Astrocyte (in vitro differentiated cells and primary cell): ENCODE results near the gene ATP9A.

ENCODE experiments used
- CTCF ChIP-seq: IDR thresholded peaks from 2 replicates; pipeline ENCODE4 v1.5.1; 2011; ENCODE audit warnings: low read depth, mild to moderate bottlenecking, inconsistent platforms, low read length, moderate library complexity; ENCODE audit not compliant: insufficient read depth
- EZH2 ChIP-seq: IDR thresholded peaks from 2 replicates; pipeline ENCODE4 v1.6.1; 2012; ENCODE audit warnings: mild to moderate bottlenecking, low read length, inconsistent platforms; ENCODE audit not compliant: insufficient read depth

GRCh38 chr20:51679254-51679921 lies 88.8 kb downstream of the ATP9A start:
- TF ChIP-seq CTCF, result no peak
- TF ChIP-seq EZH2, result no peak
